Sigmoid colon (tissue), 4 donors: Measurements from ENCODE around the gene TEAD4.

ENCODE experiments used
- CTCF ChIP-seq, 4 experiments: fragments of 450-650 bp in 3 of 4; fragments of 200-600 bp in 1 of 4; IDR thresholded peaks; one replicate each; pipeline ENCODE4 v1.5.1; 2016 to 2019; ENCODE audit warnings: antibody characterized with exemption in 4 of 4, mild to moderate bottlenecking in 3 of 4, moderate library complexity in 2 of 4
- POLR2A ChIP-seq, 2 donors: fragments of 450-650 bp; IDR thresholded peaks; one replicate each; pipeline ENCODE4 v1.6.1; 2016; ENCODE audit warnings: antibody characterized with exemption in 2 of 2, mild to moderate bottlenecking in 2 of 2, moderate library complexity in 2 of 2
- POLR2AphosphoS5 ChIP-seq, 4 donors: sonication (generic); formaldehyde crosslinking; IDR thresholded peaks; one replicate each; pipeline ENCODE4 v1.6.1; 2017; ENCODE audit warnings: antibody characterized with exemption in 4 of 4

GRCh38 chr12:3018284-3019004, 59.2 kb downstream of the TEAD4 start:
- TF ChIP-seq POLR2A (IDR thresholded peaks at IDR 0.05), result no peak
- no peak for TF ChIP-seq POLR2AphosphoS5 (IDR thresholded peaks at IDR 0.05)
- TF ChIP-seq CTCF (IDR thresholded peaks at IDR 0.05), result no peak
